HG03439 (cell line): ENCODE results near the gene TGM5.

Experiments
- ATAC-seq: cut with Tn5 transposase; IDR thresholded peaks from one replicate; pipeline ENCODE4 v1.9.1; 2021; ENCODE audit warnings: mild to moderate bottlenecking, moderate library complexity; ENCODE audit not compliant: unreplicated experiment

TGM5 gene

GRCh38 chr15:43219929-43220928 lies 46.5 kb downstream of the TGM5 start:
- ATAC-seq, result no peak

GRCh38 chr15:43218908-43219706 lies 47.6 kb downstream of the TGM5 start:
- no peak for ATAC-seq

GRCh38 chr15:43215961-43216360 lies 50.8 kb downstream of the TGM5 start:
- no peak for ATAC-seq

- ATAC-seq, result no peak
Measured at GRCh38 chr15:43214592-43215295, 52.0 kb downstream of the TGM5 start.

GRCh38 chr15:43214169-43214568 lies 52.6 kb downstream of the TGM5 start:
- no peak for ATAC-seq

GRCh38 chr15:43213466-43213865 lies 53.3 kb downstream of the TGM5 start:
- no peak for ATAC-seq

- ATAC-seq, result no peak
Measured at GRCh38 chr15:43212951-43213350, 53.8 kb downstream of the TGM5 start.

GRCh38 chr15:43212299-43212698 lies 54.4 kb downstream of the TGM5 start:
- ATAC-seq, result no peak

GRCh38 chr15:43211224-43211735 lies 55.4 kb downstream of the TGM5 start:
- no peak for ATAC-seq

- ATAC-seq, result no peak
Measured at GRCh38 chr15:43210807-43211206, 55.9 kb downstream of the TGM5 start.

GRCh38 chr15:43210172-43210745 lies 56.5 kb downstream of the TGM5 start:
- ATAC-seq, result no peak

- no peak for ATAC-seq
Measured at GRCh38 chr15:43209059-43209824, 57.5 kb downstream of the TGM5 start.

GRCh38 chr15:43208052-43209002 lies 58.4 kb downstream of the TGM5 start:
- no peak for ATAC-seq

- ATAC-seq, result no peak
Measured at GRCh38 chr15:43207024-43207423, 59.7 kb downstream of the TGM5 start.

GRCh38 chr15:43206054-43206453 lies 60.7 kb downstream of the TGM5 start:
- no peak for ATAC-seq

GRCh38 chr15:43204016-43204901 lies 62.5 kb downstream of the TGM5 start:
- no peak for ATAC-seq

GRCh38 chr15:43199945-43200488 lies 66.7 kb downstream of the TGM5 start:
- ATAC-seq, result no peak
